ENCODE data around the gene ADAR. TPM values are rescaled to one million over a fixed set of nuclear protein-coding genes. Genes with fewer than 3 reads are reported as not detected.
A peak's percentile ranks its signal among the peaks of the same experiment; 100 is the strongest.

ADAR gene
- total and polyA plus RNA-seq, 11 donors = 16.0 to 117 (median 54.3) TPM

GRCh38 chr1:154558720-154559465 is 49.1 kb downstream of the ADAR start:
- ATAC-seq (peak; percentile 97 to 98 (median 98)), DNase-seq (peak; percentile 99 to 100 (median 99))
- peaks cover 0 to 25% (median 19%) of the 10 kb centered on the region in 9 donors for H3K36me3 ChIP-seq
- intact Hi-C loops (cut with DNase I) = loop anchor here in 8 of 10 donors (1.0 to 10.0 kb wide), 14 partner anchors 48 to 526 kb away; partner anchors contain the start of genes PMVK (in 3 of the 8), IL6R (in 2 of the 8), ADAR (in 1 of the 8) and KCNN3 (in 1 of the 8)
- TF ChIP-seq CTCF (IDR thresholded peaks at IDR 0.05) = no peak
- TF ChIP-seq POLR2A (IDR thresholded peaks at IDR 0.05) = peak in 1 of 2 donors; percentile 63
- H3K27me3 ChIP-seq = no peaks in the 10 kb centered on the region
- H3K4me3 ChIP-seq = peak overlapping the region; percentile 10 to 98 (median 95)
- H3K9me3 ChIP-seq = no peaks in the 10 kb centered on the region
- peaks cover 3 to 35% (median 21%) of the 10 kb centered on the region in 12 donors for H3K4me1 ChIP-seq
- H3K27ac ChIP-seq = peak overlapping the region; percentile 85 to 97 (median 94)
- WGBS, 4 donors = 0 to 1% (median 0%) methylated on average over 11 to 57 of the region's 57 CpGs

- peak in 1 of 4 donors; percentile 0 for ATAC-seq
- H3K36me3 ChIP-seq = peaks cover 0 to 33% (median 27%) of the 10 kb centered on the region in 9 donors
- no peaks in the 10 kb centered on the region for H3K9me3 ChIP-seq
Observed at GRCh38 chr1:154557939-154558719, 49.9 kb downstream of the ADAR start, which contains the start of gene UBE2Q1. TSS of gene UBE2Q1 (minus strand) at chr1:154558662. CDS start at chr1:154558553, 109 bp downstream.

GRCh38 chr1:154557248-154557938 is 50.6 kb downstream of the ADAR start:
- Histone ChIP-seq H3K27me3 (no peaks in the 10 kb centered on the region), H3K4me1 (peaks cover 3 to 44% (median 27%) of the 10 kb centered on the region in 12 donors), H3K27ac (peak overlapping the region in 11 of 12 donors; percentile 85 to 97 (median 93)), H3K9me3 (no peaks in the 10 kb centered on the region), H3K4me3 (peak overlapping the region; percentile 67 to 98 (median 95)), H3K36me3 (peaks cover 0 to 40% (median 34%) of the 10 kb centered on the region in 9 donors)
- no peak for ATAC-seq
- no peak for TF ChIP-seq CTCF (IDR thresholded peaks at IDR 0.05)
- no peak for TF ChIP-seq POLR2A (IDR thresholded peaks at IDR 0.05)
- WGBS, 4 donors = 10 to 13% (median 11%) methylated on average over 7 of the region's 7 CpGs
- intact Hi-C loops (cut with DNase I) = loop anchor here in 7 of 10 donors (5.0 to 10.0 kb wide), 10 partner anchors 50 to 527 kb away; partner anchors contain the start of genes IL6R (in 2 of the 7), ADAR (in 1 of the 7) and PMVK (in 1 of the 7)
- DNase-seq = no peak

More at GRCh38 chr1:154557939-154558719, 49.9 kb downstream of the ADAR start, which contains the start of gene UBE2Q1:
- H3K27me3 ChIP-seq = no peaks in the 10 kb centered on the region
- TF ChIP-seq POLR2A (IDR thresholded peaks at IDR 0.05) (no peak), CTCF (IDR thresholded peaks at IDR 0.05) (no peak)
- DNase-seq = peak; percentile 53 to 79 (median 69)
- H3K4me1 ChIP-seq = peaks cover 3 to 43% (median 27%) of the 10 kb centered on the region in 12 donors
- H3K4me3 ChIP-seq = peak within 1 kb of the TSS; percentile 67 to 98 (median 95)
- 0 to 1% (median 1%) methylated on average over 23 to 68 of the region's 69 CpGs for WGBS, 4 donors
- intact Hi-C loops (cut with DNase I) = loop anchor here in 8 of 10 donors (1.0 to 10.0 kb wide), 14 partner anchors 49 to 527 kb away; partner anchors contain the start of genes PMVK (in 3 of the 8), IL6R (in 2 of the 8), ADAR (in 1 of the 8) and KCNN3 (in 1 of the 8)
- peak within 1 kb of the TSS; percentile 85 to 97 (median 94) for H3K27ac ChIP-seq
